Gastroesophageal sphincter (tissue), 3 donors: ENCODE results near the gene GMDS.

Experiments used
- CTCF ChIP-seq, 4 experiments: fragments of 200-600 bp in 2 of 4; fragments of 450-650 bp in 2 of 4; sonication (generic) in 1 of 4; IDR thresholded peaks; one replicate each; pipeline ENCODE4 v1.5.1; 2017 to 2019; ENCODE audit warnings: antibody characterized with exemption in 4 of 4, mild to moderate bottlenecking in 2 of 4, moderate library complexity in 2 of 4
- POLR2A ChIP-seq, 2 donors: fragments of 450-650 bp; IDR thresholded peaks; one replicate each; pipeline ENCODE4 v1.6.1; 2017; ENCODE audit warnings: antibody characterized with exemption in 2 of 2, mild to moderate bottlenecking in 2 of 2, moderate library complexity in 1 of 2

DNA sequence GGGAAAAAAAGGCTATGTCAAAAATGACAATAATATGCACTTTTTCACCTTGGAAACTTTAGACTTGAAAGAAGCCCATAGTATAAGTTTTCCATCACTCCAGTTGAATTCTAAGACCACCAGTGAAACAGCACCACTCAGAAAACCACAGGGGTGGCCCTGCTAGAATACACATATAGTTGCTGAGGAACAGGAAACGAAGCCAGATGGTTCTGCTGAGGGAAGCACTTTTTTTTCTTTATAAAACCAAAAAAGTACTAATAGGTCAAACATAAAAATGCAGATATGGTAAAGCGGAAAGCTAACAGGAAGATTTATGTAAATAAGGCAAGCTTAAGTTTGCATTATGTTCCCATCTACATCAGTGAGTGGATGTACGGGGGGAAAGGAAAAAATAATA is 331.8 kb downstream of the GMDS start:
- TF ChIP-seq POLR2A (IDR thresholded peaks at IDR 0.05), result no peak
- no peak for TF ChIP-seq CTCF (IDR thresholded peaks at IDR 0.05)
